Motor neuron (in vitro differentiated cells): ENCODE results near the gene VWA2. TPM values are rescaled to one million over a fixed set of nuclear protein-coding genes. Genes with fewer than 3 reads are reported as not detected.

Source experiments
- ATAC-seq, 8 experiments: fragments of 200-7000 bp; cut with Tn5 transposase; replicated peaks in 6 of 8; 2 replicates each; pipeline ENCODE4 v1.8.0; 2021; ENCODE audit warnings: mild to moderate bottlenecking in 8 of 8, moderate library complexity in 8 of 8
- H3K27ac ChIP-seq, 2 donors: fragments of 250-450 bp; sonication (Bioruptor Pico); 2 replicates each; pipeline ENCODE4 v1.9.0; 2021; ENCODE audit warnings: antibody characterized with exemption in 2 of 2, mild to moderate bottlenecking in 2 of 2, moderate library complexity in 1 of 2
- H3K4me1 ChIP-seq, 2 donors: fragments of 250-450 bp; sonication (Bioruptor Pico); replicated peaks in 1 of 2; 2 replicates each; pipeline ENCODE4 v1.6.1; 2021; ENCODE audit warnings: antibody characterized with exemption in 2 of 2, mild to moderate bottlenecking in 2 of 2, moderate library complexity in 1 of 2
- H3K4me3 ChIP-seq, 5 donors: fragments of 250-450 bp; sonication (Bioruptor Pico); 2 replicates each; pipeline ENCODE4 v1.9.0; 2021; ENCODE audit warnings: antibody characterized with exemption in 5 of 5, mild to moderate bottlenecking in 5 of 5, moderate library complexity in 4 of 5
- WGBS, 10 experiments: fragments of 450-650 bp; shearing (Covaris generic); methylation state at CpG; one replicate each; pipeline ENCODE4 v1.0.0; 2022; 5-methylcytosine and 5-hydroxymethylcytosine counted together
- in situ Hi-C, 9 experiments: fragments of 400-800 bp; cut with MboI; loops; one replicate each; pipeline ENCODE4 v1.15.0; 2021; ENCODE audit warnings: low sequenced_read_pairs in 9 of 9, low pct_unique_long_range_greater_than_20kb in 2 of 9; ENCODE audit not compliant: unreplicated experiment in 9 of 9
- total RNA-seq, 8 experiments: library from RNA; unstranded; fragments of 300-600 nt; gene quantifications; 2 replicates each; pipeline versions ENCODE4 v1.2.3 to v1.2.4, GENCODE V29; 2022

Gene VWA2
- total RNA-seq, 8 experiments from 2014 or later, result 0.08 to 3.3 (median 0.23) TPM; not detected in 1

- H3K4me1 ChIP-seq, result peaks cover 7 to 10% of the 10 kb centered on the region in 2 donors
- no peak overlapping the region for H3K27ac ChIP-seq
- no peak for ATAC-seq
- 23 to 100% (median 86%) methylated on average over 1 to 3 of the region's 3 CpGs; no CpG with 5 or more reads in 1 of the 10 experiments for WGBS, 10 experiments
- H3K4me3 ChIP-seq, result no peak overlapping the region
- in situ Hi-C loops, result no loop called here
Measured at GRCh38 chr10:114335614-114336013, 96.6 kb downstream of the VWA2 start.

GRCh38 chr10:114336823-114337509 is 97.9 kb downstream of the VWA2 start:
- 73 to 100% (median 88%) methylated on average over 1 to 8 of the region's 10 CpGs; no CpG with 5 or more reads in 3 of the 10 experiments for WGBS, 10 experiments
- Histone ChIP-seq H3K4me1 (peaks cover 7 to 10% of the 10 kb centered on the region in 2 donors), H3K4me3 (no peak overlapping the region), H3K27ac (no peak overlapping the region)
- in situ Hi-C loops, result no loop called here
- ATAC-seq, result peak in 4 of 8 experiments; percentile 15 to 29 (median 22)

GRCh38 chr10:114337510-114338462 is 98.7 kb downstream of the VWA2 start:
- peak; percentile 31 to 95 (median 83) for ATAC-seq
- no peak overlapping the region for H3K4me3 ChIP-seq
- H3K27ac ChIP-seq, result no peak overlapping the region
- peaks cover 7 to 10% of the 10 kb centered on the region in 2 donors for H3K4me1 ChIP-seq
- in situ Hi-C loops, result no loop called here
- WGBS, 10 experiments, result 10 to 100% (median 53%) methylated on average over 1 to 13 of the region's 19 CpGs; no CpG with 5 or more reads in 2 of the 10 experiments

- ATAC-seq, result no peak
- peaks cover 7 to 17% of the 10 kb centered on the region in 2 donors for H3K4me1 ChIP-seq
- WGBS, 10 experiments, result 80 to 100% (median 100%) methylated on average over 1 to 4 of the region's 8 CpGs; no CpG with 5 or more reads in 1 of the 10 experiments
- H3K27ac ChIP-seq, result no peak overlapping the region
- no peak overlapping the region for H3K4me3 ChIP-seq
- in situ Hi-C loops, result no loop called here
Measured at GRCh38 chr10:114340816-114341215, 101.8 kb downstream of the VWA2 start.

Other genes starting within 250 kb of the VWA2 start
- under 1 TPM in 7 of 8 experiments, not detected in 1; 0.05 to 0.47 (median 0.22) TPM for gene ADRB1, start 195.4 kb upstream of the VWA2 start, total RNA-seq
- 10 to 100 TPM in 7 of 8 experiments, 1 to 10 TPM in 1; 9.6 to 23.1 (median 17.4) TPM for gene CCDC186, start 65.1 kb upstream of the VWA2 start, total RNA-seq
- gene TDRD1, start 59.9 kb upstream of the VWA2 start, total RNA-seq, result under 1 TPM in 6 of 8 experiments, not detected in 2; under 0.01 to 0.18 (median 0.11) TPM
- 100 to 1,000 TPM in 1 of 8 experiments, 10 to 100 TPM in 3, 1 to 10 TPM in 4; 3.6 to 111 (median 16.4) TPM for gene AFAP1L2, start 165.2 kb downstream of the VWA2 start, total RNA-seq